NB4 (cell line): Measurements from ENCODE around the gene AFAP1L1.
A peak's percentile ranks its signal among the peaks of the same experiment; 100 is the strongest.

ENCODE experiments used
- DNase-seq: peaks from one replicate; pipeline ENCODE4 v3.0.0; 2010; ENCODE audit warnings: low read depth
- H3K4me3 ChIP-seq: one replicate; pipeline ENCODE4 v1.5.1; 2011; ENCODE audit warnings: mild to moderate bottlenecking, low read depth, low read length, moderate library complexity
- MAX ChIP-seq: IDR thresholded peaks from 2 replicates; pipeline ENCODE4 v1.6.1; 2011; ENCODE audit warnings: low read depth, low read length
- MYC ChIP-seq: IDR thresholded peaks from 2 replicates; pipeline ENCODE4 v1.6.1; 2011; ENCODE audit warnings: low read depth, low read length
- POLR2A ChIP-seq: IDR thresholded peaks from 2 replicates; pipeline ENCODE4 v1.6.1; 2011; ENCODE audit warnings: mild to moderate bottlenecking; ENCODE audit not compliant: insufficient read length; ENCODE audit errors: extremely low read depth
- TF ChIP-seq, protein P1 (sequence below): IDR thresholded peaks from one replicate; pipeline ENCODE4 v1.5.1; 2012; ENCODE audit warnings: low read depth, low read length

The AFAP1L1 gene

DNA sequence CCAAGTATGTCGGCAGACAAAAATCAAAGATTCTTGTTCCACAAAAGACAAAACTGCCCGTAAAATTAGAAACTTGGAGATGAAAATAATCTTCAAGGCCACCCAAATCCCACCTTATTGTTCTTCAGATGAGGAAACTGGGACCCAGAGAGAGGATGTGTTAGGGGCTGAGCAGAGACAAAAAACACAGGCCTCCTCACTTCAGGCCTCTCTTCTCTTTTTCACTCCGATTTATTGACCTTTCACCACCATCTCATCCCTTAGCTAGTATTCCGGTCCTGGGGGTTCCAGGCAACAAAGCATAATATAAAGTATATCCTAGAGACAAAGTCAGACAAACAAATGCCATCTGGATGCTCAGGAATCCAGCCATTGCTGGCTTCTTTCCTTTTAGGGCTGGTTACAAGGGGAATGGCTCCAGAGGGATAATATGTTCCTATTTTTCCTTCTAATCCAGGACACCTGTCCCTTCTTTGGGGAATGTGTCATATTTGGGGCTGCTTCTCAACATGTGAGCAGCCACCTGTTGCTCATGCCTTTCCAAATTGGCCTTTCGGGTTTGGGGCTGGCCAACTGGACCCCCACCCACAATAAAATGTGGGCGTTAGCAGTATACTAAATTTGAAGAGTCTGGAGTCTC is 42.2 kb upstream of the AFAP1L1 start:
- DNase-seq = no peak
- TF ChIP-seq POLR2A = no peak
- no peak for TF ChIP-seq MAX
- TF ChIP-seq MYC = no peak
- TF ChIP-seq, protein P1, sequence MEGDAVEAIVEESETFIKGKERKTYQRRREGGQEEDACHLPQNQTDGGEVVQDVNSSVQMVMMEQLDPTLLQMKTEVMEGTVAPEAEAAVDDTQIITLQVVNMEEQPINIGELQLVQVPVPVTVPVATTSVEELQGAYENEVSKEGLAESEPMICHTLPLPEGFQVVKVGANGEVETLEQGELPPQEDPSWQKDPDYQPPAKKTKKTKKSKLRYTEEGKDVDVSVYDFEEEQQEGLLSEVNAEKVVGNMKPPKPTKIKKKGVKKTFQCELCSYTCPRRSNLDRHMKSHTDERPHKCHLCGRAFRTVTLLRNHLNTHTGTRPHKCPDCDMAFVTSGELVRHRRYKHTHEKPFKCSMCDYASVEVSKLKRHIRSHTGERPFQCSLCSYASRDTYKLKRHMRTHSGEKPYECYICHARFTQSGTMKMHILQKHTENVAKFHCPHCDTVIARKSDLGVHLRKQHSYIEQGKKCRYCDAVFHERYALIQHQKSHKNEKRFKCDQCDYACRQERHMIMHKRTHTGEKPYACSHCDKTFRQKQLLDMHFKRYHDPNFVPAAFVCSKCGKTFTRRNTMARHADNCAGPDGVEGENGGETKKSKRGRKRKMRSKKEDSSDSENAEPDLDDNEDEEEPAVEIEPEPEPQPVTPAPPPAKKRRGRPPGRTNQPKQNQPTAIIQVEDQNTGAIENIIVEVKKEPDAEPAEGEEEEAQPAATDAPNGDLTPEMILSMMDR = no peak
- H3K4me3 ChIP-seq = no peak overlapping the region

DNA sequence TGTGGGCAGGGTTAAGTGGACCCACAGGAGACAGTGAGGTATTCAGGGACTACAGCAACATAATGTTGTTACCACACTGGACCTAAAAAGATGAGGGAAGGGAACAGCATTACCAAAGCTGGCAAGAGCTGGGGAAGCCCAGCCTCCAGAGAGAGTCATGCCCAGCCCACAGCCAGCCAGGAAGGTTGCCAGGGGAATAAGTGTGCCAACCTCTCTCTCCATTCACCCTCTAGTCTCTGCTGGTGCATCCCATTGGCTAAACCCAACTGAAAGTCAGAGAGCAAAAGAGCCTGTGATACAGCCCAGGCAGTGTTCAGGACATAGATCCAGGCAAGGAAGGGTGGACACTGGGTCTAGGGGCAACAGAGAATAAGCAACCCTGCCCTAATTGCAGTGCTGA is 35.8 kb upstream of the AFAP1L1 start:
- TF ChIP-seq MAX = no peak
- no peak for TF ChIP-seq MYC
- no peak for TF ChIP-seq POLR2A
- no peak for DNase-seq
- H3K4me3 ChIP-seq = no peak overlapping the region

DNA sequence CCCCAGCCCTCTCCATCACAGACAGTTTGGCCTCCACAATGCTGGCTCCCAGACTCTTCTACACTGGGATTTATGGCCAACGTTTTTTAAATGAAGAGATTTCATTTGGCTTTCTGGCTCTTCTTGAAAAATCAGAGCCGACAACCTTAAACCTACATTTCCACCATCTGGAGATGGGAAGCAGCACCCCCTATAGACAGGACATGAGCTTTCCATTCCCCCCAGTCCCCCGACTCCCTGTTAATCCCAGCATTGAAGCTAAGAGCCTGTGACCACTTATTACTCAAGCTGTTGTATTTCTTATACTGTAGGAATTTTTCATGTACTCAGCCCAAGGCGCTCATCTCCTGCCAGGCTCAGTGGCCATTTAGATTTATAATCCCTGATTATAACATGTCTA is 34.0 kb upstream of the AFAP1L1 start:
- no peak overlapping the region for H3K4me3 ChIP-seq
- TF ChIP-seq MYC = no peak
- TF ChIP-seq, protein P1 = peak; percentile 26
- no peak for DNase-seq

GRCh38 chr5:149238540-149238939 is 33.1 kb upstream of the AFAP1L1 start:
- TF ChIP-seq POLR2A = no peak
- TF ChIP-seq MYC = no peak
- TF ChIP-seq, protein P1 = peak; percentile 21
- no peak for DNase-seq
- no peak overlapping the region for H3K4me3 ChIP-seq

DNA sequence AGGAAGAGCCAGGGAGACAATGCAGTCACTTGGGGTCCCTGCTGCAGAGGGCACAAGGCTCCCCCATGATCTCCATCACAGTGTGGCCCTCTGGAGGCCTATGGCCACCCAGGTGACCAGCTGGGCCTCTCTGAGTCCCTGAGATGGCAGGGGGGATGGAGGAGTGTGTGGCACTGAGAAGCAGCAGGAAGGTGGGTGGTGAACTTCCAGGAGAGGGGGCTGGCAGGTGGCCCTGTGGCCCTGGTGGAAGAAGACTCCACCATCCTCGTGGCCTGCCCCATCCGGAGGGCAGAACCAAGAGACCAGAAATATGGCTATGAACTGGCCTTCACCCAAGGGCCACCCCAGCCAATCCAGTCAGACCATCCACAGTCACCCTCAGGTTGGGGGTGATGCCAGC is 31.7 kb upstream of the AFAP1L1 start:
- TF ChIP-seq MYC (no peak), MAX (no peak)
- TF ChIP-seq, protein P1 = no peak
- no peak for DNase-seq

GRCh38 chr5:149240354-149240998 is 31.2 kb upstream of the AFAP1L1 start:
- peak; percentile 91 for TF ChIP-seq MAX
- peak; percentile 91 for TF ChIP-seq MYC
- TF ChIP-seq POLR2A = no peak
- TF ChIP-seq, protein P1 = no peak
- DNase-seq = peak; percentile 68
- no peak overlapping the region for H3K4me3 ChIP-seq

More for the DNA sequence above, 31.7 kb upstream of the AFAP1L1 start:
- H3K4me3 ChIP-seq = no peak overlapping the region
